Psoas muscle (tissue), 8 donors: ENCODE measurements around the gene FADS2. TPM values are rescaled to one million over a fixed set of nuclear protein-coding genes. Genes with fewer than 3 reads are reported as not detected.

Source experiments
- ATAC-seq, 4 donors: fragments of 200-7000 bp; cut with Tn5 transposase; one replicate each; pipeline ENCODE4 v1.9.1; 2020; ENCODE audit warnings: moderate library complexity in 3 of 4, mild to moderate bottlenecking in 2 of 4
- DNase-seq, 2 donors: peaks; one replicate each; pipeline ENCODE4 v3.0.0-alpha.2; 2020
- H3K27ac ChIP-seq: fragments of 200-600 bp; one replicate; pipeline ENCODE4 v1.8.0; 2022
- H3K27me3 ChIP-seq, 3 donors: fragments of 200-600 bp in 1 of 3; one replicate each; pipeline versions ENCODE4 v1.6.1 to v1.8.0; 2013 to 2022; ENCODE audit warnings: low read length in 2 of 3, mild to moderate bottlenecking in 2 of 3, moderate library complexity in 1 of 3; ENCODE audit not compliant: insufficient read depth in 3 of 3
- H3K36me3 ChIP-seq, 2 donors: fragments of 200-600 bp in 1 of 2; one replicate each; pipeline versions ENCODE4 v1.6.1 to v1.8.0; 2013 to 2022; ENCODE audit warnings: low read depth in 1 of 2, mild to moderate bottlenecking in 1 of 2, moderate library complexity in 1 of 2; ENCODE audit not compliant: insufficient read depth in 1 of 2
- H3K4me1 ChIP-seq: fragments of 200-600 bp; one replicate; pipeline ENCODE4 v1.8.0; 2022
- H3K4me3 ChIP-seq: fragments of 200-600 bp; one replicate; pipeline ENCODE4 v1.8.0; 2022; ENCODE audit warnings: mild to moderate bottlenecking
- H3K9me3 ChIP-seq: fragments of 200-600 bp; one replicate; pipeline ENCODE4 v1.8.0; 2022
- CTCF ChIP-seq: fragments of 200-600 bp; IDR thresholded peaks from one replicate; pipeline ENCODE4 v1.8.0; 2022; ENCODE audit warnings: antibody characterized with exemption
- WGBS, 3 donors: extraction: QIAGEN DNeasy Blood & Tissue Kit; methylation state at CpG; one replicate each; pipeline versions ENCODE4 v1.1.6 to v1.1.7; 2013; 5-methylcytosine and 5-hydroxymethylcytosine counted together
- intact Hi-C, 2 donors: fragments of 100-400 bp; cut with DNase I; formaldehyde crosslinking; loops; one replicate each; pipeline versions ENCODE4 v1.11.0 to v1.14.2; 2022
- long read RNA-seq, 2 donors: library from polyadenylated mRNA; unstranded; transcript quantifications; one replicate each; pipeline ENCODE4 v2.0.0, GENCODE V29; 2021
- polyA plus RNA-seq, 3 donors: library from polyadenylated mRNA; stranded (reverse); fragments of 200-250 nt; gene quantifications; one replicate each; pipeline ENCODE4 v1.2.3, GENCODE V29; 2013
- total RNA-seq, 4 donors: library from RNA; stranded (reverse); fragmentation: NEBNext Ultra II Directional in 2 of 4; extraction: Animal tissue kit (Norgen Biotek cat#: 25700) in 2 of 4; gene quantifications; one replicate each; pipeline versions ENCODE4 v1.2.1 to v1.2.4, GENCODE V29; 2021 to 2023
- donor health status: healthy with polysubstance abuse.
- donor health status: DM: no; HTN: no; CAD: no; lungs with moderate emphysema.
- donor health status: Bipolar disorder and iron deficiency.
- donor health status: healthy.
- donor health status: DM: yes; HTN: yes; CAD: no.
- donor health status: DM: no; HTN: no; CAD: no.
- donor health status: DM: no; HTN: no; CAD: no.
- donor health status: DM: yes; HTN: yes; CAD: no.

Gene FADS2
- 1 to 10 TPM; 3.3 to 8.4 (median 6.0) TPM for total RNA-seq
- polyA plus RNA-seq = 1 to 10 TPM; 2.2 to 5.5 (median 3.6) TPM
- long read RNA-seq, donor 1, partial matches to known transcripts = 1 of 8 reads
- long read RNA-seq, donor 1, other reads (novel, unspliced or antisense) = 5 of 8 reads
- long read RNA-seq, donor 2, full-length matches to known transcripts = 1 of 2 reads
- long read RNA-seq, donor 2, partial matches to known transcripts = 0 of 2 reads
- long read RNA-seq, donor 2, other reads (novel, unspliced or antisense) = 1 of 2 reads

GRCh38 chr11:61827571-61828378 is at the start of gene FADS2:
Gene FADS2 (plus strand): TSS chr11:61828300. CDS start chr11:61828391, 91 bp downstream.
- ATAC-seq = peak; percentile 60 to 82 (median 72)
- H3K4me3 ChIP-seq = peak within 1 kb of the TSS; percentile 60
- peaks cover 0 to 30% (median 10%) of the 10 kb centered on the region in 3 donors for H3K27me3 ChIP-seq
- peak; percentile 88 to 90 for DNase-seq
- H3K27ac ChIP-seq = peak within 1 kb of the TSS; percentile 54
- no peaks in the 10 kb centered on the region for H3K36me3 ChIP-seq
- H3K4me1 ChIP-seq = peaks cover 12% of the 10 kb centered on the region
- intact Hi-C loops = no loop called here
- no peaks in the 10 kb centered on the region for H3K9me3 ChIP-seq
- no peak for TF ChIP-seq CTCF
- 1 to 2% (median 1%) methylated on average over 65 to 83 of the region's 83 CpGs for WGBS, 3 donors

DNA sequence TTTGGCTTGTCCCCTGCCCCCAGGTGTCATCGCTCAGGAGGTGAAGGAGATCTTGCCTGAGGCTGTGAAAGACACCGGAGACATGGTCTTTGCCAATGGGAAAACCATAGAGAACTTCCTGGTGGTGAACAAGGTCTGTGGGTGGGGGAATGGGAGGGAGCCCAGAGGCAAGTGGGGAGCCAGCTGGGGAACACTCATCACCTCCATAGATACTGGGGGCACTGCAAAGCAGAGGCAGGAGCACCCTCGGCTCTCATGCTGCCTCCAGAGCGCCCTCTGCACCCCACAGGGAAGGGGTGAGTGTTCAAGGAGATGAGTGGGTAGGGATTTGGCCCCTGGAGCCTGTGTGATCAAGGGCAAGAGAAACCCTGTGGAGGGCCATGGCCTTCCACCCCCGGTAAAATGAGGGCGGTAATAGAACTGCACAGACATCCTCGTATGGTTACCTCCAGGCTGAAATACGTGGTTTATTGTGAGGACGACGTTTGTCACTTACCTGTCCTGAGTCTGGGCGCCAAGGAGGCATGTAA is 49.7 kb upstream of the FADS2 start:
- H3K27me3 ChIP-seq = no peaks in the 10 kb centered on the region
- peaks cover 3% of the 10 kb centered on the region for H3K4me1 ChIP-seq
- no peak overlapping the region for H3K4me3 ChIP-seq
- ATAC-seq (no peak), DNase-seq (peak in 1 of 2 donors; percentile 18)
- H3K36me3 ChIP-seq = no peaks in the 10 kb centered on the region
- intact Hi-C loops = no loop called here
- 87 to 89% (median 89%) methylated on average over 11 of the region's 11 CpGs for WGBS, 3 donors
- no peak overlapping the region for H3K27ac ChIP-seq
- no peak for TF ChIP-seq CTCF
- H3K9me3 ChIP-seq = no peaks in the 10 kb centered on the region

- DNase-seq (peak in 1 of 2 donors; percentile 41), ATAC-seq (no peak)
- H3K27ac ChIP-seq = no peak overlapping the region
- intact Hi-C loops = no loop called here
- no peaks in the 10 kb centered on the region for H3K36me3 ChIP-seq
- H3K9me3 ChIP-seq = no peaks in the 10 kb centered on the region
- no peak for TF ChIP-seq CTCF
- peaks cover 3% of the 10 kb centered on the region for H3K4me1 ChIP-seq
- WGBS, 3 donors = 85 to 88% (median 86%) methylated on average over 17 to 24 of the region's 24 CpGs
- no peaks in the 10 kb centered on the region for H3K27me3 ChIP-seq
- no peak overlapping the region for H3K4me3 ChIP-seq
Observed at GRCh38 chr11:61778920-61779650, 49.0 kb upstream of the FADS2 start.

DNA sequence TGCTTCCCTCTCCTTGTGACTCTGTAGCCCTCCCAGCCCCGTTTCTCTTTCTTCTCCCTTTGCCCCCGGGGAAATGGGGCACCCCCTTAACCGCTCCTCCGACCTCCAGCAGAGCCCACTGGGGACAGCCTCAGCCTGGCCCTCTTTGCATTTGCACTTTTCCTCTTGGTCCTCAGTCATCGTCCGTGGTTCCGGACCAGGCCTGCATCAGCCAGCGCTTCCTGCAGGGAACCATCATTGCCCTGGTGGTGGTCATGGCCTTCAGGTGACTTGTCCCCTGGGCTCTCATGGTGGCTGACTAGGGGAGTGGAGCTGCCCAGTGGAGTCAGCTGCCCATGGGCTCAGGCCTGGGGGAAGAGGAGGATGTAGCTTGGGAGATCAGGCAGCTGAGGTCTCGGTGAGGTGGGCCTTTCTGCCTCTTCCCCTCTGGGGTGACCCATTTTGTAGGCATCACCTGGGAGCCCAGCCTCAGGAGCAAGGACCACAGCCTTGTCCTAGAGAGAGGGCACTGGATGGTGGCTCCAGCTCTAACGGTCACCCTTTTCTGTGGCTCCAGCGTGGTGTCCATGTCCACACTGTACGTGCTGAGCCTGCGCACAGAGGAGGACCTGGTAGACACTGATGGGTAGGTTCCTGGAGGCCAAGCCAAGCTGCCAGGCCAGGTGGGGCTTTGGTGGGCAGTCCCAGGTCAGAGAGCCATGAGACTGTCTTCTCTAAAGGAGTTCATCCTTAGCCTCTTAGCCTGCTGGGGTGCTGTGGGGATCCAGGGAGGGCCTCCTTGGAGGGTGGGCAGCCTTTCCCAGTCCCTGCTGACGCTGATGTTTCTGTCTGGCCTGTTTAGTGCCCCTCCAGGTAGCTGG is 48.2 kb upstream of the FADS2 start:
- no peak for TF ChIP-seq CTCF

More for the DNA sequence above, 48.2 kb upstream of the FADS2 start:
- Histone ChIP-seq H3K36me3 (peaks cover 0 to 5% of the 10 kb centered on the region in 2 donors), H3K27me3 (no peaks in the 10 kb centered on the region), H3K9me3 (no peaks in the 10 kb centered on the region), H3K27ac (no peak overlapping the region), H3K4me1 (peaks cover 3% of the 10 kb centered on the region), H3K4me3 (no peak overlapping the region)
- DNase-seq (peak in 1 of 2 donors; percentile 34), ATAC-seq (no peak)
- intact Hi-C loops = no loop called here
- 85 to 92% (median 89%) methylated on average over 13 to 14 of the region's 14 CpGs for WGBS, 3 donors
